K562 (cell line): ENCODE data around the gene GADD45GIP1. TPM values are rescaled to one million over a fixed set of nuclear protein-coding genes. Genes with fewer than 3 reads are reported as not detected.

Source experiments
- BRF1 ChIP-seq: IDR thresholded peaks from 3 replicates; pipeline ENCODE4 v1.6.1; 2011; ENCODE audit warnings: borderline replicate concordance, mild to moderate bottlenecking; ENCODE audit not compliant: insufficient read length; ENCODE audit errors: extremely low read depth
- CREB1 ChIP-seq, 2 experiments: sonication (generic) in 1 of 2; formaldehyde crosslinking in 1 of 2; IDR thresholded peaks; 2 replicates each; pipeline versions ENCODE4 v1.6.1 to v1.8.0; 2012 to 2022; ENCODE audit warnings: inconsistent platforms in 1 of 2, mild to moderate bottlenecking in 1 of 2, missing genetic modification reagents in 1 of 2, moderate library complexity in 1 of 2
- CREB3 ChIP-seq: fragments of 450-650 bp; conservative IDR thresholded peaks from 2 replicates; pipeline ENCODE4 v1.6.1; 2016; ENCODE audit warnings: missing genetic modification characterization, low read depth, mild to moderate bottlenecking, missing compliant biosample characterization, moderate library complexity
- CREB3L1 ChIP-seq: fragments of 450-650 bp; IDR thresholded peaks from 2 replicates; pipeline ENCODE4 v1.6.1; 2014; ENCODE audit warnings: low read depth, mild to moderate bottlenecking, moderate library complexity, borderline replicate concordance
- DIDO1 ChIP-seq: fragments of 450-650 bp; IDR thresholded peaks from 2 replicates; pipeline ENCODE4 v1.6.1; 2016; ENCODE audit warnings: low read depth, missing biosample characterization, missing genetic modification characterization
- GATA2 ChIP-seq: sonication (generic); formaldehyde crosslinking; IDR thresholded peaks from 2 replicates; pipeline ENCODE4 v1.4.0; 2020; ENCODE audit warnings: mild to moderate bottlenecking, missing genetic modification reagents
- HMGN3 ChIP-seq: IDR thresholded peaks from 2 replicates; pipeline ENCODE4 v1.6.1; 2011; ENCODE audit warnings: borderline replicate concordance, low read depth, mild to moderate bottlenecking, mixed read lengths, low read length; ENCODE audit not compliant: insufficient read length; ENCODE audit errors: extremely low read depth
- HOXB6 ChIP-seq: fragments of 250-450 bp; sonication (Bioruptor Pico); IDR thresholded peaks from 2 replicates; pipeline ENCODE4 v1.5.1; 2022; ENCODE audit warnings: mild to moderate bottlenecking, borderline replicate concordance
- LARP7 ChIP-seq: fragments of 450-650 bp; IDR thresholded peaks from 2 replicates; pipeline ENCODE4 v1.6.1; 2016
- MYNN ChIP-seq, 2 experiments: sonication (generic); formaldehyde crosslinking in 1 of 2; IDR thresholded peaks; 2 replicates each; pipeline versions ENCODE4 v1.5.0 to v1.6.1; 2016 to 2020; ENCODE audit warnings: antibody characterized with exemption in 1 of 2, missing genetic modification reagents in 1 of 2
- NCOA6 ChIP-seq: fragments of 450-650 bp; IDR thresholded peaks from 2 replicates; pipeline ENCODE4 v1.6.1; 2017; ENCODE audit warnings: mild to moderate bottlenecking
- NRF1 ChIP-seq, 2 experiments: fragments of 450-650 bp; IDR thresholded peaks in 1 of 2; conservative IDR thresholded peaks in 1 of 2; 2 replicates each; pipeline ENCODE4 v1.6.1; 2014; ENCODE audit warnings: mild to moderate bottlenecking in 2 of 2
- RBBP5 ChIP-seq: fragments of 200-600 bp; sonication (generic); IDR thresholded peaks from 2 replicates; pipeline ENCODE4 v1.6.1; 2012; ENCODE audit warnings: borderline replicate concordance, mild to moderate bottlenecking, low read length, control low read depth, inconsistent platforms; ENCODE audit not compliant: insufficient read depth, poor library complexity, severe bottlenecking
- SP2 ChIP-seq: IDR thresholded peaks from 2 replicates; pipeline ENCODE4 v1.6.1; 2011; ENCODE audit warnings: mild to moderate bottlenecking, low read depth, low read length, moderate library complexity; ENCODE audit not compliant: poor library complexity, severe bottlenecking; ENCODE audit errors: extremely low read depth
- SPI1 ChIP-seq: IDR thresholded peaks from 2 replicates; pipeline ENCODE4 v1.6.1; 2011; ENCODE audit warnings: low read depth, low read length, control low read depth, borderline replicate concordance
- TFE3 ChIP-seq: fragments of 450-650 bp; formaldehyde crosslinking; IDR thresholded peaks from 2 replicates; pipeline ENCODE4 v1.4.0; 2020; ENCODE audit warnings: mild to moderate bottlenecking, mixed read lengths
- THAP7 ChIP-seq: fragments of 250-450 bp; sonication (Bioruptor Pico); IDR thresholded peaks from 2 replicates; pipeline ENCODE4 v1.5.0; 2021
- YBX1 ChIP-seq: fragments of 450-650 bp; IDR thresholded peaks from 2 replicates; pipeline ENCODE4 v1.7.1; 2016; ENCODE audit warnings: mild to moderate bottlenecking
- ZEB2 ChIP-seq: fragments of 450-650 bp; IDR thresholded peaks from 2 replicates; pipeline ENCODE4 v1.6.1; 2016
- ZNF121 ChIP-seq: sonication (generic); formaldehyde crosslinking; conservative IDR thresholded peaks from 2 replicates; pipeline ENCODE4 v1.8.0; 2022; ENCODE audit warnings: missing genetic modification reagents
- ZNF3 ChIP-seq: fragments of 250-450 bp; sonication (Bioruptor Pico); IDR thresholded peaks from 2 replicates; pipeline ENCODE4 v1.5.0; 2021; ENCODE audit warnings: mild to moderate bottlenecking, moderate library complexity
- ZNF316 ChIP-seq: fragments of 450-650 bp; IDR thresholded peaks from 2 replicates; pipeline ENCODE4 v1.6.1; 2016
- ZNF764 ChIP-seq: fragments of 250-450 bp; sonication (Bioruptor Pico); IDR thresholded peaks from 2 replicates; pipeline ENCODE4 v1.4.0; 2020; ENCODE audit warnings: low read depth, mild to moderate bottlenecking, moderate library complexity
- polyA plus RNA-seq, 8 experiments: library from polyadenylated mRNA; depleted of rRNA in 4 of 8; stranded (reverse) in 5 of 8; unstranded in 3 of 8; fragments of >200 nt; fragmentation: Nextera tagmentation in 2 of 8; fragmentation: Illumina TruSeq in 1 of 8; extraction: Ambion mirVana in 2 of 8; extraction: Trizol in 1 of 8; gene quantifications; 2 replicates each; pipeline versions ENCODE4 v1.2.1 to v1.2.3, GENCODE V29; 2011 to 2014; ENCODE audit warnings: inconsistent platforms in 1 of 8, missing spikeins in 1 of 8
- total RNA-seq, 7 experiments: library from RNA; depleted of rRNA in 6 of 7; stranded (reverse); fragments of >200 nt in 6 of 7; fragmentation: Illumina TruSeq in 2 of 7; extraction: Trizol in 2 of 7; gene quantifications; 2 replicates each; pipeline versions ENCODE4 v1.2.1 to v1.2.3, GENCODE V29; 2011 to 2021; ENCODE audit warnings: low replicate concordance in 1 of 7

GADD45GIP1 gene
- total and polyA plus RNA-seq, 9 of the 15 experiments (the other 6 are each of a cell fraction or from before 2014, with no cell fraction given) = 5.1 to 161 (median 29.2) TPM

GRCh38 chr19:12996406-12997094 lies 39.5 kb upstream of the GADD45GIP1 start (continued):
- TF ChIP-seq YBX1 = no peak
- no peak for TF ChIP-seq HOXB6 (CRISPR knock-in tag)
- no peak for TF ChIP-seq GATA2 (CRISPR knock-in tag)
- TF ChIP-seq SP2 = no peak
- no peak for TF ChIP-seq ZNF316
- no peak for TF ChIP-seq ZNF764
- TF ChIP-seq NCOA6 = peak; percentile 76
- TF ChIP-seq NRF1 (conservative IDR thresholded peaks at IDR 0.05 in 1 of 2, IDR thresholded peaks at IDR 0.05 in 1 of 2) = peak; percentile 48 to 65
- TF ChIP-seq TFE3 (CRISPR knock-in tag) = no peak
- no peak for TF ChIP-seq DIDO1 (tag)
- TF ChIP-seq LARP7 = no peak
- no peak for TF ChIP-seq ZNF121 (CRISPR knock-in tag)
- TF ChIP-seq THAP7 (CRISPR knock-in tag) = no peak
- TF ChIP-seq CREB1 (IDR thresholded peaks at IDR 0.05) = no peak
- TF ChIP-seq CREB1 (CRISPR knock-in tag; IDR thresholded peaks at IDR 0.05) = no peak
- TF ChIP-seq ZEB2 = no peak
- TF ChIP-seq ZNF3 (CRISPR knock-in tag) = no peak
- no peak for TF ChIP-seq BRF1
- no peak for TF ChIP-seq CREB3
- peak; percentile 44 for TF ChIP-seq HMGN3
- no peak for TF ChIP-seq MYNN (IDR thresholded peaks at IDR 0.05)
- no peak for TF ChIP-seq MYNN (CRISPR knock-in tag; IDR thresholded peaks at IDR 0.05)
- peak; percentile 71 for TF ChIP-seq RBBP5
- TF ChIP-seq CREB3L1 = no peak
- TF ChIP-seq SPI1 = no peak
